NOMO-1 (cell line): ENCODE data around the gene SPDYE9.
"Not testable (repeated sequence)": the region's sequence is repeated elsewhere in the genome, so short reads cannot be mapped to it uniquely, and the experiment has no call there.

ENCODE experiments used
- DNase-seq, 2 experiments: peaks; one replicate each; lab custom pipeline; 2025; ENCODE audit not compliant: unreplicated experiment in 2 of 2; lab: John Stamatoyannopoulos, UW

SPDYE9 gene, protein sequence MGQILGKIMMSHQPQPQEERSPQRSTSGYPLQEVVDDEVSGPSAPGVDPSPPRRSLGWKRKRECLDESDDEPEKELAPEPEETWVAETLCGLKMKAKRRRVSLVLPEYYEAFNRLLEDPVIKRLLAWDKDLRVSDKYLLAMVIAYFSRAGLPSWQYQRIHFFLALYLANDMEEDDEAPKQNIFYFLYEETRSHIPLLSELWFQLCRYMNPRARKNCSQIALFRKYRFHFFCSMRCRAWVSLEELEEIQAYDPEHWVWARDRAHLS

DNA sequence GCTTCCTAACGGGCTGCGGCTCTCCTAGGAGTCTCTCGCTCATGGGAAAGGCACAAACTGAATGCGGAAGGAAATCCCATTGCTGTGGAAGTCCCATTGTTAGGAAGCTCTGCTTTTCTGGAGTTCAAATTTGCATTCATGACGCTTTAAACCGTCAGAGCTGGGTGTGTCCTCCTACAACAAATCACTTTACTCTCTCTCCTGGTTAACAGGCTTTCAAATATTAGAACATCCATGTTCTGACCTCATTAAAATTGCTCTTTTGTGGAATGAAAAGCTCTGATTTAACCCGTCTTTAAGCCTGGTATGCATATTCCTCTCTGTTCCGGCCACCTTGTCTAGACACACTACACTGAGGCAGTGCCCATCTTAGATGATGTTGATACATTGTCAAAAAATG lies at the start of gene SPDYE9:
Gene SPDYE9 (minus strand): TSS at position 101 of the 400 bp plus-strand sequence. CDS start 1,800 bp downstream, outside the sequence.
- not testable (repeated sequence) for DNase-seq

DNA sequence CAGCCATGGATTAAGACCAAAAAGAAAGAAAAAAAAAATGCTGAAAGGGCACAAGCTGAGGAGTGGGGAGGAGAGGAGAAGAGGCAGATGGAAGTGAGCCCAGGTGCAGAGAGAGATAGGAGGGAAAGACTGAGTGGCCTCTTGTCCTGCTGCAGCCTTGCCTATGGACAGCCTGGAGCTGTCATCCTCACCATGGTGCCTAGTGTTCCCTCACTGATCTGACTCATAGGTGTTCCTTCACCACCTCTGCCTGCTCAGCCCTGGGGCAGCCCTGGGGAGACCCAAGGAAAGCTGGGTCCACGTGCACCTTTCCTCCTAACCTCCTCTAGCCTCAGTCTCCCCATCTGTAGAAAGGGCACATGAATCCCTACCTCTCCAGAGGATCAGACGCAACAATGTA lies 49.0 kb upstream of the SPDYE9 start:
- not testable (repeated sequence) for DNase-seq

DNA sequence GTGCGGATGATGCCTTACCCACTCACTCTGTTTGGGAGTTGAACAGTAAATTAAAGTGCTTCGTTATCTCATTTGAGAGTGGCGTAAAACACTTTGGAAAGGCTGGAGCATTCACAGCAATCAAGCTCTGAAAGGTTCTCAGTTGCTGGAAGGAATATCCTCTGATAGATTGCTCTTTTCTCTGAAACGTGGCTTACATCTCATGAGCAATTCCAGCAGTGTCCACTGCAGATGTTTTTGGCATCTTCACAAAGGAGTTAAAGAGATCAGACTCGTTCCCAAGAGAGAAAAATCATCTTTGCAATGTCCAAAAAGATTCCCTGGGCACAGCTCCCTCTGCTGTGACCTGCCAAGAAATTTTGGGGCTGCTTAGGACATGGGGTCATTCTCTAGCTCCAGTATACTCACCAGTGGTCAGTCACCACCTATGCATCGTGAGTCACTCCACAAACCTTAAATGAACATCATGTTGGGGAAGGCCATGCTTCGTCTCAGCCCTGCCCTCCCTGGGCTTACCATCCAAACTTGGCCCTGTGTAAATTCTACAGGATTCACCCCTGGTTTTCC lies 46.9 kb upstream of the SPDYE9 start:
- not testable (repeated sequence) for DNase-seq

DNA sequence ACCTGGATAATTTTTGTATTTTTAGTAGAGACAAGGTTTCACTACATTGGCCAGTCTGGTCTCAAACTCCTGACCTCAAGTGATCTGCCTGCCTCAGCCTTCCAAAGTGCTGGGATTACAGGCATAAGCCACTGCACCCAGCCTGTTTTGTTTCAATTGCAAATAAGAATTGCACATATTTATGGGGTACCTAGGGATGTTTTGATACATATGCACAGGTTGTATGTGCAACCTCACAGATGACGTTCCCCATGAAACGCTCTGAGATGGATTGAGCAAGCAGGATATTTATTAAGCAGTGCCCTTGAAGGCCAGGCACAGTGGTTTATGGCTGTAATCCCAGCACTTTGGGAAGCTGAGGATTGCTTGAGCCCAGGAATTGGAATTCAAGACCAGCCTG lies 44.8 kb upstream of the SPDYE9 start:
- not testable (repeated sequence) for DNase-seq

DNA sequence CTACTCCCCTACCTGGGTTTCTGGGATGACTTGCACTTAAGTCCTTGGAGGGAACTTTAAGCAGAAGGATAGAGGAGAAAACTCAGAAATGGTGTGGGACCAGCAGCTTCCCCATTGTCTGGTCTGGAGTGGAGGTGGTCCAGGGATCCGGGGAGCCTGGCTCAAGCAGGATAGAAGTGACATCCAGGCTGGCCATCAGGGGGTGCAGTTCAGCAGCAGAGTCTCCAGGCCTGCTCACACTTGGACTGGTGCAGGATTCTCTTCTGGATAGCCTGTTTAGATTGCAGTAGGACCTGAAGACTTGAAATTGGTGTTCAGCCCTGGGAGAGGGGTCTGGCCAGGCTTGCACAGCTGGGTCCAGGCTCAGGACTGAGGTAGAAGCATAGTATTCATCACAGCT lies 38.3 kb upstream of the SPDYE9 start:
- not testable (repeated sequence) for DNase-seq

DNA sequence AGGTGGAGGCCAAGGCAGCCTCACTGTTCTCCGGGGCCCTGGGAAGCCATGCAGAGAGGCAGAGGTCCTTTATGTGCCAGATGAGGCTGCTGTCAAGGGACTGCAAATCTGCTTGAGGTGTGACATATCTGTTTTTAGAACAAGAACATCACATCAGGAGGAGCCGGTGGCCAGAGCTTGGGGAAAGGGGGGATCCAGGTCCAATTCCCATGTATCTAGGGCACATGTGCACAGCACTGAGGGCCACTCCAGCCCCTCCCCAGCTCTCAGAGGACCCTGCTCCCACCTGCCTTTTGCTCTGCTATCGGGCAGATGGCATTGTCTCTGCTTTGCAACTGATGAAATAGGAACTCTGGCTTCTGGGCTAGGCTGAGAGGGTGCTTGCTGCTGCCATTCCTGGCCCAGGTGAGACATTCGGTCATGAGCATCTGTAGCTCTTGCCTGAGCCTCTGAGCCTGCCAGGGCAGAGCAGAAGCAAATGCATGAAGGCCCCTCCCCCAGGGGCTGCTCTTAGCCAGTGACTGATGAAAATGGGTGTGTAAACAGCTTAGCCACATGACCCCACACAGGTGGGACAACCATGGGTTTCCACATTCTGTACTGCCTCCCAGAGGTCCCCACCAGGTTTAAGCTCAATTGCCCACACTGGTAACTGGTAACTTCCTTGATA lies 37.1 kb upstream of the SPDYE9 start:
- not testable (repeated sequence) for DNase-seq

DNA sequence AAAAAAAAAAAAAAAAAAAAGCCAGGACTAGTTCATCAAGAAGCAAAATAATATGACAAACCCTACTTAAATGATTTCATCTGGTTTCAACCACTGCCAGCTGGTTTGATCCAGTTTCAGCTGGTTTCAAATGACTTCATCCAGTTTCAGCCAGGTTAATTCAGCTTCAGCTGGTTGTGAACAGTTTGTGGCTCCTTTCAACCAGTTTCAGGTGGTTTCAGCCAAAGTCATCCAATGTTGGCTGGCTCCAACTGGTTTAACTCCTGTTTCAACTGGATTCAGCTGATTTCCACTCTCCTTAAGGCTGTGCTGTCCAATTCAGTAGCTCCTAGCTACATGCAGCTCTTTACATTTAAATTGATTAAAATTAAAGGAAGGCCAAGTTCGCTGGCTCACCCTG lies 32.3 kb upstream of the SPDYE9 start:
- not testable (repeated sequence) for DNase-seq

DNA sequence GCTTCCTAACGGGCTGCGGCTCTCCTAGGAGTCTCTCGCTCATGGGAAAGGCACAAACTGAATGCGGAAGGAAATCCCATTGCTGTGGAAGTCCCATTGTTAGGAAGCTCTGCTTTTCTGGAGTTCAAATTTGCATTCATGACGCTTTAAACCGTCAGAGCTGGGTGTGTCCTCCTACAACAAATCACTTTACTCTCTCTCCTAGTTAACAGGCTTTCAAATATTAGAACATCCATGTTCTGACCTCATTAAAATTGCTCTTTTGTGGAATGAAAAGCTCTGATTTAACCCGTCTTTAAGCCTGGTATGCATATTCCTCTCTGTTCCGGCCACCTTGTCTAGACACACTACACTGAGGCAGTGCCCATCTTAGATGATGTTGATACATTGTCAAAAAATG lies 28.0 kb downstream of the SPDYE9 start, which contains the start of gene SPDYE11:
Gene SPDYE11 (minus strand): TSS at position 101 of the 400 bp plus-strand sequence. CDS start 1,800 bp downstream, outside the sequence.
- not testable (repeated sequence) for DNase-seq

DNA sequence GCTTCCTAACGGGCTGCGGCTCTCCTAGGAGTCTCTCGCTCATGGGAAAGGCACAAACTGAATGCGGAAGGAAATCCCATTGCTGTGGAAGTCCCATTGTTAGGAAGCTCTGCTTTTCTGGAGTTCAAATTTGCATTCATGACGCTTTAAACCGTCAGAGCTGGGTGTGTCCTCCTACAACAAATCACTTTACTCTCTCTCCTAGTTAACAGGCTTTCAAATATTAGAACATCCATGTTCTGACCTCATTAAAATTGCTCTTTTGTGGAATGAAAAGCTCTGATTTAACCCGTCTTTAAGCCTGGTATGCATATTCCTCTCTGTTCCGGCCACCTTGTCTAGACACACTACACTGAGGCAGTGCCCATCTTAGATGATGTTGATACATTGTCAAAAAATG lies 56.2 kb downstream of the SPDYE9 start, which contains the start of gene SPDYE8:
Gene SPDYE8 (minus strand): TSS at position 101 of the 400 bp plus-strand sequence. CDS start 1,800 bp downstream, outside the sequence.
- DNase-seq = not testable (repeated sequence)
